Panc1 (cell line): Measurements from ENCODE around the gene EGFR. TPM values are rescaled to one million over a fixed set of nuclear protein-coding genes. Genes with fewer than 3 reads are reported as not detected.

Experiments used
- ATAC-seq: fragments of 200-7000 bp; cut with Tn5 transposase; 2 replicates; pipeline ENCODE4 v1.9.1; 2020; ENCODE audit warnings: mild to moderate bottlenecking, moderate library complexity
- BruUV-seq: library from RNA; stranded (reverse); fragments of 400-500 nt; replicated peaks from 2 replicates; lab custom pipeline; 2021; lab: Mats Ljungman, UMichigan
- CTCF ChIA-PET: fragments of 300-600 bp; sonication (Branson Sonifier 250); formaldehyde crosslinking; loops from one replicate; lab custom pipeline; 2022; ENCODE audit warnings: antibody characterized with exemption; lab: Charles Lee
- POLR2A ChIA-PET: fragments of 300-600 bp; sonication (Branson Sonifier 250); formaldehyde crosslinking; loops from one replicate; lab custom pipeline; 2022; ENCODE audit warnings: antibody characterized with exemption; lab: Charles Lee
- DNase-seq: peaks from one replicate; pipeline ENCODE4 v3.0.0-alpha.2; 2010; ENCODE audit warnings: low read depth, low spot score
- H3K27ac ChIP-seq: 2 replicates; pipeline ENCODE4 v1.5.1; 2011; ENCODE audit warnings: mild to moderate bottlenecking, low read length, inconsistent platforms
- H3K27me3 ChIP-seq: fragments of 200-500 bp; sonication (Bioruptor generic); 2 replicates; pipeline ENCODE4 v1.6.0; 2014; ENCODE audit warnings: low read length, inconsistent platforms; ENCODE audit not compliant: control insufficient read depth, insufficient read depth
- H3K36me3 ChIP-seq: fragments of 200-500 bp; sonication (Bioruptor generic); 2 replicates; pipeline ENCODE4 v1.5.1; 2014; ENCODE audit warnings: inconsistent platforms, mild to moderate bottlenecking, low read length, moderate library complexity; ENCODE audit not compliant: control insufficient read depth, insufficient read depth
- H3K4me1 ChIP-seq: 2 replicates; pipeline ENCODE4 v1.5.1; 2011; ENCODE audit warnings: inconsistent platforms, mild to moderate bottlenecking, low read length, moderate library complexity; ENCODE audit not compliant: control insufficient read depth, insufficient read depth
- H3K4me3 ChIP-seq, 2 experiments: 2 replicates each; pipeline ENCODE4 v1.5.1; 2011 to 2012; ENCODE audit warnings: low read depth in 2 of 2, low read length in 2 of 2, mild to moderate bottlenecking in 2 of 2, inconsistent platforms in 1 of 2, moderate library complexity in 1 of 2
- H3K9me3 ChIP-seq: fragments of 200-500 bp; sonication (Bioruptor generic); 2 replicates; pipeline ENCODE4 v1.5.1; 2014; ENCODE audit warnings: low read depth, mild to moderate bottlenecking, inconsistent platforms, low read length, moderate library complexity; ENCODE audit not compliant: control insufficient read depth, insufficient read depth
- POLR2AphosphoS5 ChIP-seq: IDR thresholded peaks from 2 replicates; pipeline ENCODE4 v1.6.1; 2012; ENCODE audit warnings: mild to moderate bottlenecking, low read depth, low read length, moderate library complexity
- SIN3A ChIP-seq: IDR thresholded peaks from 2 replicates; pipeline ENCODE4 v1.6.1; 2012; ENCODE audit warnings: low read depth, mild to moderate bottlenecking, low read length, moderate library complexity, borderline replicate concordance; ENCODE audit not compliant: insufficient read depth
- TCF7L2 ChIP-seq: IDR thresholded peaks from 2 replicates; pipeline ENCODE4 v1.6.1; 2011; ENCODE audit warnings: mild to moderate bottlenecking, low read depth, low read length, inconsistent platforms
- in situ Hi-C: cut with HindIII; loops from 2 replicates; pipeline ENCODE4 v1.10.0; 2016; ENCODE audit warnings: low sequenced_read_pairs, low pct_unique_long_range_greater_than_20kb
- intact Hi-C: fragments of 100-400 bp; cut with micrococcal nuclease; formaldehyde crosslinking; loops from one replicate; pipeline ENCODE4 v1.10.0; 2022; ENCODE audit not compliant: unreplicated experiment
- total RNA-seq: library from RNA; stranded (reverse); gene quantifications from one replicate; pipeline ENCODE4 v1.2.1, GENCODE V29; 2021; ENCODE audit not compliant: unreplicated experiment
- TF ChIP-seq, protein P1 (sequence below), 2 experiments: IDR thresholded peaks; 2 replicates each; pipeline ENCODE4 v1.6.1; 2011 to 2012; ENCODE audit warnings: low read depth in 2 of 2, control low read depth in 1 of 2, low read length in 1 of 2, mild to moderate bottlenecking in 1 of 2, moderate library complexity in 1 of 2; ENCODE audit not compliant: insufficient read depth in 1 of 2
- TF ChIP-seq, protein P2 (sequence below): fragments of 450-650 bp; IDR thresholded peaks from 2 replicates; pipeline ENCODE4 v1.5.1; 2017; ENCODE audit warnings: mild to moderate bottlenecking

EGFR gene
- total RNA-seq, 1 experiment from 2014 or later, result 156 TPM

DNA sequence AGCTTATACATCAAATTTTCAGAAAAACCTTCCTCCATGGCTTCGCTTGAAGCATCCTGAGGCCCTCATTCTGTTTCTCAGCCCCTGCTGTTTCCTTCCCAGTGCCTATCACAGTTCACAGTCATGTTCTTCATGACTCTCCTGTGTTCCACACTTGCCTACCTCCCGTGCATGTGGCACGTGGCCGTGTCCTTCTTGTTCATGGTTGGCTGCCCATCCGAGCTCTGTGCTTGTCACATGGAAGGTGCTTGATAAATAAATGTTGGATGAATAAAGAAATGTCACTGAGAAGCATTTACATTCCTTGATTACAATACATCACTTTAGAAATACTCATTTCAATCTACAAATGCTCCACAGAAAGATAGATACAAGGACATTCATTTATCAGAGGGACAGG lies 23.7 kb upstream of the EGFR start:
- ATAC-seq, result no peak
- peak overlapping the region; percentile 12; the same call in 1 of the 2 replicates for H3K27ac ChIP-seq

DNA sequence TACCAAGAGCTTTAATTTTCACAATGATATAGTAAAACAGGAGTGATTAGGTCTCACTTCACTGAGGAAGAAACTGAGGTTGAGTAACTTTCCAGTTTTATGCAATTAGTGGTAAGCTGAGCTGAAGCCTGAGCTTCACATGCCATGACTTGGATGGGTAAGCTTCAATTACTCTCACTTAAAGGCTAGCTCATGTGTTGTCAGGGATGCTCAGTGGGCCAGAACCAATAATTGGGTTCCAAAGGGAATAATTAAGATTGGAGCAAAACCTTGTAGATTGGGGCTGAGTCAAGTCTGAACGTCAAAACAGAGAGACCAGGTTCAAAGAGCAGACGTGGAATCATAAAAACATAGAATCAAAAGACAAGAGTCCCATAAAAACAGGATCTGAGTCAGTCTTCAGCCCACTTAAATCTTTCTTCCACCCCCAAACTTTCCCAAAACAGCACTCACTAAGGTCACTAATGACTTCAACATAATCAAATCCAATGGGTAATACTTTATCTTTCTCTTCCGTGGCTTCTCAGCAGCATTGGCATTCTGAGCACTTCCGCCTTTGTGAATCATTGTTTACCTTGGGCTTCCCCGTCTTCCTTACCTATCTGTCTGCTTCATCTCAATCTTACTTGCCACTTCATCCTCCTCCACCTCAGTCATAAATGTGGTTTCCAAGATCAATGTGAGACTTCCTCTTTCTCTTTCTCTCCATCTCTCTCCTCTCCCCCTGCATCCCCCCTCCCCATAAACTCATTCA lies 23.0 kb upstream of the EGFR start:
- peak; percentile 84 for DNase-seq
- intact Hi-C loops, result no loop called here
- Histone ChIP-seq H3K27me3 (no peaks in the 10 kb centered on the region), H3K4me1 (peaks cover 12% of the 10 kb centered on the region), H3K9me3 (no peaks in the 10 kb centered on the region), H3K36me3 (no peaks in the 10 kb centered on the region), H3K27ac (peak overlapping the region; percentile 12), H3K4me3 (no peak overlapping the region)
- ATAC-seq, result peak; percentile 95
- ChIA-PET POLR2A (interaction anchor here (0.7 kb wide), 1 partner anchor 125 kb away, joined by 27 read pairs; no protein-coding TSS in a partner anchor), CTCF (no interaction called here)
- TF ChIP-seq, protein P1, sequence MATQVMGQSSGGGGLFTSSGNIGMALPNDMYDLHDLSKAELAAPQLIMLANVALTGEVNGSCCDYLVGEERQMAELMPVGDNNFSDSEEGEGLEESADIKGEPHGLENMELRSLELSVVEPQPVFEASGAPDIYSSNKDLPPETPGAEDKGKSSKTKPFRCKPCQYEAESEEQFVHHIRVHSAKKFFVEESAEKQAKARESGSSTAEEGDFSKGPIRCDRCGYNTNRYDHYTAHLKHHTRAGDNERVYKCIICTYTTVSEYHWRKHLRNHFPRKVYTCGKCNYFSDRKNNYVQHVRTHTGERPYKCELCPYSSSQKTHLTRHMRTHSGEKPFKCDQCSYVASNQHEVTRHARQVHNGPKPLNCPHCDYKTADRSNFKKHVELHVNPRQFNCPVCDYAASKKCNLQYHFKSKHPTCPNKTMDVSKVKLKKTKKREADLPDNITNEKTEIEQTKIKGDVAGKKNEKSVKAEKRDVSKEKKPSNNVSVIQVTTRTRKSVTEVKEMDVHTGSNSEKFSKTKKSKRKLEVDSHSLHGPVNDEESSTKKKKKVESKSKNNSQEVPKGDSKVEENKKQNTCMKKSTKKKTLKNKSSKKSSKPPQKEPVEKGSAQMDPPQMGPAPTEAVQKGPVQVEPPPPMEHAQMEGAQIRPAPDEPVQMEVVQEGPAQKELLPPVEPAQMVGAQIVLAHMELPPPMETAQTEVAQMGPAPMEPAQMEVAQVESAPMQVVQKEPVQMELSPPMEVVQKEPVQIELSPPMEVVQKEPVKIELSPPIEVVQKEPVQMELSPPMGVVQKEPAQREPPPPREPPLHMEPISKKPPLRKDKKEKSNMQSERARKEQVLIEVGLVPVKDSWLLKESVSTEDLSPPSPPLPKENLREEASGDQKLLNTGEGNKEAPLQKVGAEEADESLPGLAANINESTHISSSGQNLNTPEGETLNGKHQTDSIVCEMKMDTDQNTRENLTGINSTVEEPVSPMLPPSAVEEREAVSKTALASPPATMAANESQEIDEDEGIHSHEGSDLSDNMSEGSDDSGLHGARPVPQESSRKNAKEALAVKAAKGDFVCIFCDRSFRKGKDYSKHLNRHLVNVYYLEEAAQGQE (IDR thresholded peaks at IDR 0.05; ENCODE audit: insufficient read depth in 1 of 2, low read depth in 2 of 2, low read length in 1 of 2), result no peak
- TF ChIP-seq, protein P2, sequence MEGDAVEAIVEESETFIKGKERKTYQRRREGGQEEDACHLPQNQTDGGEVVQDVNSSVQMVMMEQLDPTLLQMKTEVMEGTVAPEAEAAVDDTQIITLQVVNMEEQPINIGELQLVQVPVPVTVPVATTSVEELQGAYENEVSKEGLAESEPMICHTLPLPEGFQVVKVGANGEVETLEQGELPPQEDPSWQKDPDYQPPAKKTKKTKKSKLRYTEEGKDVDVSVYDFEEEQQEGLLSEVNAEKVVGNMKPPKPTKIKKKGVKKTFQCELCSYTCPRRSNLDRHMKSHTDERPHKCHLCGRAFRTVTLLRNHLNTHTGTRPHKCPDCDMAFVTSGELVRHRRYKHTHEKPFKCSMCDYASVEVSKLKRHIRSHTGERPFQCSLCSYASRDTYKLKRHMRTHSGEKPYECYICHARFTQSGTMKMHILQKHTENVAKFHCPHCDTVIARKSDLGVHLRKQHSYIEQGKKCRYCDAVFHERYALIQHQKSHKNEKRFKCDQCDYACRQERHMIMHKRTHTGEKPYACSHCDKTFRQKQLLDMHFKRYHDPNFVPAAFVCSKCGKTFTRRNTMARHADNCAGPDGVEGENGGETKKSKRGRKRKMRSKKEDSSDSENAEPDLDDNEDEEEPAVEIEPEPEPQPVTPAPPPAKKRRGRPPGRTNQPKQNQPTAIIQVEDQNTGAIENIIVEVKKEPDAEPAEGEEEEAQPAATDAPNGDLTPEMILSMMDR, result no peak
- TF ChIP-seq TCF7L2, result peak; percentile 71
- TF ChIP-seq SIN3A, result no peak
- TF ChIP-seq POLR2AphosphoS5, result peak; percentile 37; the same call in 1 of the 2 replicates
- no TSS peak for BruUV-seq
- in situ Hi-C loops, result no loop called here

More for the DNA sequence above, 23.7 kb upstream of the EGFR start:
- ChIA-PET POLR2A (no interaction called here), CTCF (no interaction called here)
- TF ChIP-seq POLR2AphosphoS5, result no peak
- TF ChIP-seq, protein P2, result no peak
- TF ChIP-seq SIN3A, result no peak
- no peak for TF ChIP-seq TCF7L2
- TF ChIP-seq, protein P1 (IDR thresholded peaks at IDR 0.05; ENCODE audit: insufficient read depth in 1 of 2, low read depth in 2 of 2, low read length in 1 of 2), result no peak
- no peaks in the 10 kb centered on the region for H3K9me3 ChIP-seq
- BruUV-seq, result no TSS peak
- no peaks in the 10 kb centered on the region for H3K27me3 ChIP-seq
- H3K4me1 ChIP-seq, result peaks cover 12% of the 10 kb centered on the region
- DNase-seq, result no peak
- H3K4me3 ChIP-seq, result no peak overlapping the region
- no peaks in the 10 kb centered on the region for H3K36me3 ChIP-seq
- in situ Hi-C loops, result no loop called here
- intact Hi-C loops, result no loop called here
